Rectal smooth muscle tissue (tissue), 1 donor: Measurements from ENCODE around the gene ZBTB5.

Experiments used
- H3K27ac ChIP-seq: one replicate; pipeline ENCODE4 v1.7.0; 2013; ENCODE audit warnings: low read depth, low read length, inconsistent platforms
- H3K27me3 ChIP-seq: one replicate; pipeline ENCODE4 v1.7.0; 2013; ENCODE audit warnings: low read length; ENCODE audit not compliant: control insufficient read depth, insufficient read depth
- H3K36me3 ChIP-seq: one replicate; pipeline ENCODE4 v1.7.0; 2013; ENCODE audit warnings: low read length; ENCODE audit not compliant: control insufficient read depth, insufficient read depth
- H3K4me1 ChIP-seq: one replicate; pipeline ENCODE4 v1.7.0; 2013; ENCODE audit warnings: low read length; ENCODE audit not compliant: control insufficient read depth, insufficient read depth
- H3K4me3 ChIP-seq: one replicate; pipeline ENCODE4 v1.7.0; 2013; ENCODE audit warnings: low read length
- H3K9ac ChIP-seq: one replicate; pipeline ENCODE4 v1.7.0; 2013; ENCODE audit warnings: low read length

ZBTB5 gene

GRCh38 chr9:37425298-37425752 lies 39.9 kb downstream of the ZBTB5 start:
- Histone ChIP-seq H3K27ac (no peak overlapping the region), H3K36me3 (peaks cover 16% of the 10 kb centered on the region), H3K9ac (no peak overlapping the region), H3K4me1 (peaks cover 11% of the 10 kb centered on the region), H3K27me3 (no peaks in the 10 kb centered on the region), H3K4me3 (no peak overlapping the region)

- H3K27me3 ChIP-seq = no peaks in the 10 kb centered on the region
- H3K9ac ChIP-seq = no peak overlapping the region
- peaks cover 11% of the 10 kb centered on the region for H3K4me1 ChIP-seq
- H3K27ac ChIP-seq = no peak overlapping the region
- peaks cover 16% of the 10 kb centered on the region for H3K36me3 ChIP-seq
- H3K4me3 ChIP-seq = no peak overlapping the region
Measured at GRCh38 chr9:37424686-37425297, 40.5 kb downstream of the ZBTB5 start.

DNA sequence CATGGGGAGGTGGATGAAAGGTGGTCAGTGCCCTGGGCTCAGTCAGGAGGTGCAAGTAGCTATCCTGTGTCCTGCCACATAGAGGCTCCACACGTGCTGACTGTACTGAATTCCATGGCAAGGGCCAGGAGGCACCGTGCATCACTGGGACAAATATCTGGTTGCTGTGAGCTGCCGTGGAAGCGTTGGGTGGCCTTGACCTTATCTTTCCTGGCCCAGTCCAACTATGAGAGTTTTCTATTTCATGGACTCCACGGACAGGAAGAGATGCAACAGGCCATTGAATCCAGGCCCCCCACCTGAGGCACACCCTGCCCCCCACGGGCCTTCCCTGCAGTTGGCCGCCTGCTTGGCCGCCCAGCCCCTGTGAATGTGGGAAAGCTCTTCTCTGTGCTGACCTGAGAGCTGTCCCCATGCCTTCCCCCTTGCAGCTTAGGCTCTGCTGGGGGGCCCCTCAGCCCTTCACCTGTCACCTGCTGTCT lies 41.0 kb downstream of the ZBTB5 start:
- Histone ChIP-seq H3K27me3 (no peaks in the 10 kb centered on the region), H3K36me3 (peaks cover 16% of the 10 kb centered on the region), H3K4me1 (peaks cover 11% of the 10 kb centered on the region), H3K9ac (no peak overlapping the region), H3K4me3 (no peak overlapping the region), H3K27ac (no peak overlapping the region)

DNA sequence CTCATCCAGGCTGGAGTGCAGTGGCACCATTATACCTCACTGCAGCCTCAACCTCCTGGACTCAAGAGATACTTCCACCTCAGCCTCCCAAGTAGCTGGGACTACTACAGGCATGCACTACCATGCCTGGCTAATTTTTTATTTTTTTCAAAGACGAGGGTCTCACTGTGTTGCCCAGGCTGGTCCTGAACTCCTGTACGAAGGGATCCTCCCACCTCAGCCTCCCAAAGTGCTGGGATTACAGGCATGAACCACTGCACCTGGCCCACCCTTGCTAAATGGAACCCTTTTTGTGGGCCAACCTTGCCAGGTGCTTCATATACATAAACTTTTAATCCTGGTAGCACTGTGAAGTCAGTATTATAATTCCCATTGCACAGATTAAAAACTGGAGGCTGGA lies 41.7 kb downstream of the ZBTB5 start:
- Histone ChIP-seq H3K4me3 (peak overlapping the region; percentile 96), H3K4me1 (peaks cover 11% of the 10 kb centered on the region), H3K27ac (no peak overlapping the region), H3K36me3 (peaks cover 10% of the 10 kb centered on the region), H3K27me3 (no peaks in the 10 kb centered on the region), H3K9ac (no peak overlapping the region)

DNA sequence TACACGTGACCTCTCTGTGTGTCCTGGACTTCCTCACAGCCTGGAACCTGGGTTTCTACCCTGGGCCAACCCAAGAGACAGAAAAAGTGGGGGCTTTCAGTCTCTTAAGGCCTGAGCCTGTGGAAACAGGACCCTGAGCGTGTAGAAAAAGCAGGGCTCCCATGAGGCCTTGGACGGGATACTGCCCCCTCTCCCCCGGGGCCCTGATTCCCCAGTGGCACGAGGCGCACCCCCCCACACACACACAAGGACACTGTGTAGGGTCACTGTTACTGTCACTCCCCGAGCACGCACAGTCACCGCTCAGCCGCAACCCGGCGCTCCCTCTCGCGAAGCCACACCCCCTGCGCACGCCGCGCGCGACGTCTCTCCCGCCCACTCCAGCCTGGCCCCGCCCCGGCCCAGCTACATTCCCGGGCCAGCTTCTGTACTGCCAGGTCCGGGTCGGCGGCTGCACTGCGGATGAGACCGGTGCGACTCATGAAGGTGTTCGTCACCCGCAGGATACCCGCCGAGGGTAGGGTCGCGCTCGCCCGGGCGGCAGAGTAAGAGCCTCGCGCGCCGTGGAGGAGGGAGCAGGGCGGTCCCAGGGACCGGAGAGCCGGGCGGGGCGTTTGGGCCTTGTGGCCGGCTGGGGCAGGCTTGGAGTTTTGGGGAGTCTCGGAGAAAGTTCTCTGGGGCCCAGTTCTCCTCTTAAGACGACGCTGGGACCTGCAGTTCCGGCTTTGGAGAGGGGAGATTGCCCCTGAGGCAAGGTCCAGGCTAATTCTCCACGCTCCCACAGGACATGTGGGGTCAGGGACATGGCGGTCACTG lies 42.8 kb downstream of the ZBTB5 start, which contains the start of gene GRHPR:
GRHPR (plus strand) TSS at position 408 of the 816 bp plus-strand sequence; CDS start at position 463, 55 bp downstream.
- H3K4me1 ChIP-seq = peaks cover 11% of the 10 kb centered on the region
- peak within 1 kb of the TSS; percentile 96 for H3K4me3 ChIP-seq
- H3K9ac ChIP-seq = peak within 1 kb of the TSS; percentile 94
- no peaks in the 10 kb centered on the region for H3K27me3 ChIP-seq
- peaks cover 5% of the 10 kb centered on the region for H3K36me3 ChIP-seq
- H3K27ac ChIP-seq = peak within 1 kb of the TSS; percentile 85

DNA sequence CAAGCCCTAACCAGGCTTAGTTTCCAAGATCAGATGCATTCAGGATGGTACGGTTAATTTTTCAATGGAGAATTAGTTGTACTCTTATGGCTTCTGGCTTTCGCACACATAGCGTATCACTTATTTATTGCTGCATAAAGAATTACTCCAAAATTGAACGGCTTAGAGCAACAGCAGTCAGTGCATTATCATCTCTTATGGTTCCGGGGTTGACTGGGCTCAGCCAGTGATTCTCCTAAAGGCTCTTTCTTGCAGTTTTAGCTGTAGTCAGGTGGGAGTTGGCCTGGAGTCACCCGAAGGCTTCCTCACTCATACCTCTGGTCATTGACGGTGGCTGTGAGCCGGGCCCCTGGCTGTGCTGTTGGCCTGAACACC lies 43.3 kb downstream of the ZBTB5 start:
- Histone ChIP-seq H3K4me3 (peak overlapping the region; percentile 96), H3K9ac (peak overlapping the region; percentile 29), H3K4me1 (peaks cover 11% of the 10 kb centered on the region), H3K36me3 (peaks cover 1% of the 10 kb centered on the region), H3K27ac (peak overlapping the region; percentile 85), H3K27me3 (no peaks in the 10 kb centered on the region)

- no peak overlapping the region for H3K9ac ChIP-seq
- H3K36me3 ChIP-seq = no peaks in the 10 kb centered on the region
- H3K27me3 ChIP-seq = no peaks in the 10 kb centered on the region
- no peak overlapping the region for H3K4me3 ChIP-seq
- H3K27ac ChIP-seq = no peak overlapping the region
- H3K4me1 ChIP-seq = peaks cover 11% of the 10 kb centered on the region
Measured at GRCh38 chr9:37420271-37421215, 44.7 kb downstream of the ZBTB5 start.

DNA sequence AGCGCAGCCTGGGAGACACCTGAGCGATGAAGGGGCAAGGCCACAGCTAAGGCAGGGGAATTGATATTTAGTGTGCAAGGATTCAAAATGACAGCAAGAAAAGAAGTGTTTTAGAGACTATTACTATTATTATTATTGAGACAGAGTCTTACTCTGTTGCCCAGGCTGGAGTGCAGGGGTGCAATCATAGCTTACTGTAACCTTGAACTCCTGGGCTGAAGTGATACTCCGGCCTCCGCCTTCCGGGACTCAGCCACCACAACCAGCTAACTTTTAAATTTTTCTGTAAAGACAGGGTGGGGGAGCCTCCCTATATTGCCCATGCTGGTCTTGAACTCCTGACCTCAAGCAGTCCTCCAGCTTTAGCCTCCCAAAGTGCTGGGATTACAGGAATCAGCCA lies 46.0 kb downstream of the ZBTB5 start:
- Histone ChIP-seq H3K36me3 (no peaks in the 10 kb centered on the region), H3K27ac (no peak overlapping the region), H3K27me3 (no peaks in the 10 kb centered on the region), H3K4me1 (peaks cover 16% of the 10 kb centered on the region), H3K4me3 (no peak overlapping the region), H3K9ac (no peak overlapping the region)

- H3K9ac ChIP-seq = no peak overlapping the region
- H3K4me1 ChIP-seq = peaks cover 6% of the 10 kb centered on the region
- H3K27ac ChIP-seq = no peak overlapping the region
- H3K4me3 ChIP-seq = no peak overlapping the region
- no peaks in the 10 kb centered on the region for H3K36me3 ChIP-seq
- H3K27me3 ChIP-seq = no peaks in the 10 kb centered on the region
Measured at GRCh38 chr9:37417857-37418618, 47.2 kb downstream of the ZBTB5 start.

GRCh38 chr9:37417252-37417803 lies 47.9 kb downstream of the ZBTB5 start:
- no peak overlapping the region for H3K4me3 ChIP-seq
- H3K4me1 ChIP-seq = peaks cover 6% of the 10 kb centered on the region
- H3K9ac ChIP-seq = no peak overlapping the region
- no peaks in the 10 kb centered on the region for H3K36me3 ChIP-seq
- no peak overlapping the region for H3K27ac ChIP-seq
- no peaks in the 10 kb centered on the region for H3K27me3 ChIP-seq

- H3K27ac ChIP-seq = peak overlapping the region; percentile 33
- H3K9ac ChIP-seq = no peak overlapping the region
- no peaks in the 10 kb centered on the region for H3K36me3 ChIP-seq
- H3K4me1 ChIP-seq = peaks cover 6% of the 10 kb centered on the region
- H3K4me3 ChIP-seq = peak overlapping the region; percentile 11
- H3K27me3 ChIP-seq = no peaks in the 10 kb centered on the region
Measured at GRCh38 chr9:37415011-37415719, 50.1 kb downstream of the ZBTB5 start.
